H1 (cell line): ENCODE results near the gene CPXM1. TPM values are rescaled to one million over a fixed set of nuclear protein-coding genes. Genes with fewer than 3 reads are reported as not detected.

Source experiments
- CTCF ChIA-PET: fragments of 300-600 bp; sonication (Branson Sonifier 250); formaldehyde crosslinking; loops from one replicate; lab custom pipeline; 2021; ENCODE audit not compliant: partially characterized antibody; lab: Charles Lee
- POLR2A ChIA-PET: fragments of 300-600 bp; sonication (Branson Sonifier 250); formaldehyde crosslinking; loops from one replicate; lab custom pipeline; 2021; ENCODE audit warnings: inconsistent platforms; ENCODE audit not compliant: partially characterized antibody; lab: Charles Lee
- DNase-seq, 2 experiments: peaks; one replicate each; pipeline versions ENCODE4 v3.0.0 to v3.0.0-alpha.2; 2010 to 2022; ENCODE audit warnings: low spot score in 2 of 2, low read depth in 1 of 2, mixed read lengths in 1 of 2
- FAIRE-seq: peaks from 2 replicates; lab custom pipeline; 2011; peaks lifted over from hg19 to GRCh38; lab: Jason Lieb, UNC
- H2AFZ ChIP-seq: 2 replicates; pipeline ENCODE4 v1.8.1; 2012; ENCODE audit warnings: low read length, inconsistent platforms
- H2AK5ac ChIP-seq: 2 replicates; pipeline ENCODE4 v1.6.1; 2013; ENCODE audit warnings: low read depth, low read length
- H2BK120ac ChIP-seq: replicated peaks from 2 replicates; pipeline ENCODE3; 2013; ENCODE audit warnings: low read depth, low read length, inconsistent platforms
- H2BK12ac ChIP-seq: 2 replicates; pipeline ENCODE4 v1.6.1; 2013; ENCODE audit warnings: low read depth, low read length
- H2BK15ac ChIP-seq: 2 replicates; pipeline ENCODE4 v1.6.1; 2013; ENCODE audit warnings: low read length
- H2BK20ac ChIP-seq: 2 replicates; pipeline ENCODE4 v1.6.1; 2013; ENCODE audit warnings: low read length
- H2BK5ac ChIP-seq: 2 replicates; pipeline ENCODE4 v1.6.1; 2013; ENCODE audit warnings: low read depth, low read length
- H3K14ac ChIP-seq: 2 replicates; pipeline ENCODE4 v1.6.1; 2013; ENCODE audit warnings: inconsistent platforms; ENCODE audit not compliant: insufficient read length
- H3K18ac ChIP-seq: 2 replicates; pipeline ENCODE4 v1.6.1; 2013; ENCODE audit warnings: low read length; ENCODE audit errors: extremely low read depth
- H3K23ac ChIP-seq: 2 replicates; pipeline ENCODE4 v1.6.1; 2013; ENCODE audit warnings: inconsistent platforms; ENCODE audit not compliant: insufficient read length
- H3K23me2 ChIP-seq: 2 replicates; pipeline ENCODE4 v1.6.1; 2013; ENCODE audit warnings: low read depth, low read length
- H3K27ac ChIP-seq: 2 replicates; pipeline ENCODE4 v1.6.1; 2011; ENCODE audit warnings: low read depth, low read length, inconsistent platforms
- H3K27me3 ChIP-seq, 4 experiments: replicated peaks in 1 of 4; 1 replicate in 1 of 4; 2 replicates in 3 of 4; pipeline versions ENCODE4 v1.6.1 to v1.8.1; 2011 to 2013; ENCODE audit warnings: low read length in 3 of 4, mild to moderate bottlenecking in 3 of 4, inconsistent platforms in 2 of 4, mixed read lengths in 2 of 4, moderate library complexity in 1 of 4; ENCODE audit not compliant: control insufficient read depth in 3 of 4, insufficient read depth in 3 of 4; ENCODE audit errors: extremely low read depth in 1 of 4
- H3K36me3 ChIP-seq, 4 experiments: 2 replicates each; pipeline versions ENCODE4 v1.6.1 to v1.8.1; 2011 to 2013; ENCODE audit warnings: mild to moderate bottlenecking in 4 of 4, low read length in 3 of 4, moderate library complexity in 2 of 4, control low read depth in 1 of 4, inconsistent platforms in 1 of 4; ENCODE audit not compliant: insufficient read depth in 4 of 4, control insufficient read depth in 2 of 4
- H3K4ac ChIP-seq: replicated peaks from 2 replicates; pipeline ENCODE3; 2013; ENCODE audit warnings: low read length, low read depth, mixed read lengths, inconsistent platforms; ENCODE audit not compliant: insufficient read length
- H3K4me1 ChIP-seq, 4 experiments: replicated peaks in 1 of 4; 1 replicate in 1 of 4; 2 replicates in 3 of 4; pipeline versions ENCODE4 v1.6.1 to v1.8.1; 2011 to 2013; ENCODE audit warnings: low read length in 3 of 4, inconsistent platforms in 2 of 4, mixed read lengths in 1 of 4; ENCODE audit not compliant: insufficient read depth in 4 of 4, control insufficient read depth in 3 of 4
- H3K4me2 ChIP-seq, 2 experiments: 2 replicates each; pipeline versions ENCODE4 v1.6.1 to v1.8.1; 2011 to 2013; ENCODE audit warnings: low read depth in 2 of 2, low read length in 2 of 2, control low read depth in 1 of 2, inconsistent platforms in 1 of 2, mild to moderate bottlenecking in 1 of 2; ENCODE audit not compliant: insufficient read depth in 1 of 2
- H3K4me3 ChIP-seq, 4 experiments: fragments of 200-600, 300-600 bp in 1 of 4; sonication (generic), shearing (Covaris generic), sonication (Bioruptor Twin) in 1 of 4; 2 replicates each; pipeline versions ENCODE4 v1.5.1 to v1.8.1; 2011 to 2016; ENCODE audit warnings: low read length in 4 of 4, low read depth in 3 of 4, control low read depth in 2 of 4, inconsistent platforms in 2 of 4, mild to moderate bottlenecking in 2 of 4, mixed read lengths in 1 of 4, moderate library complexity in 1 of 4; ENCODE audit not compliant: insufficient read depth in 2 of 4; ENCODE audit errors: extremely low read depth in 1 of 4
- H3K56ac ChIP-seq: replicated peaks from 2 replicates; pipeline ENCODE3; 2013; ENCODE audit warnings: low read depth, mild to moderate bottlenecking, mixed read lengths, low read length, inconsistent platforms; ENCODE audit not compliant: insufficient read length
- H3K79me1 ChIP-seq: 2 replicates; pipeline ENCODE4 v1.6.1; 2013; ENCODE audit warnings: low read depth, low read length, control low read depth
- H3K79me2 ChIP-seq, 2 experiments: 2 replicates each; pipeline versions ENCODE4 v1.6.1 to v1.8.1; 2012 to 2013; ENCODE audit warnings: low read length in 2 of 2, mild to moderate bottlenecking in 2 of 2, inconsistent platforms in 1 of 2; ENCODE audit not compliant: insufficient read depth in 2 of 2, control insufficient read depth in 1 of 2
- H3K9ac ChIP-seq, 4 experiments: replicated peaks in 1 of 4; 1 replicate in 1 of 4; 2 replicates in 3 of 4; pipeline versions ENCODE4 v1.6.1 to v1.8.1; 2011 to 2013; ENCODE audit warnings: low read depth in 3 of 4, low read length in 3 of 4, control low read depth in 2 of 4, mild to moderate bottlenecking in 2 of 4, moderate library complexity in 2 of 4, inconsistent platforms in 1 of 4; ENCODE audit errors: extremely low read depth in 1 of 4
- H3K9me3 ChIP-seq, 2 experiments: 2 replicates each; pipeline versions ENCODE4 v1.6.1 to v1.8.1; 2012 to 2013; ENCODE audit warnings: mild to moderate bottlenecking in 2 of 2, moderate library complexity in 2 of 2, control low read depth in 1 of 2, inconsistent platforms in 1 of 2, low read depth in 1 of 2, low read length in 1 of 2, mixed read lengths in 1 of 2; ENCODE audit not compliant: insufficient read depth in 2 of 2
- H4K20me1 ChIP-seq, 2 experiments: replicated peaks in 1 of 2; 2 replicates each; pipeline versions ENCODE3 to v1.8.1; 2011 to 2013; ENCODE audit warnings: inconsistent platforms in 2 of 2, low read length in 2 of 2, mild to moderate bottlenecking in 1 of 2; ENCODE audit not compliant: insufficient read depth in 2 of 2, control insufficient read depth in 1 of 2
- H4K5ac ChIP-seq: 2 replicates; pipeline ENCODE4 v1.6.1; 2013; ENCODE audit warnings: low read length, low read depth, mixed read lengths, inconsistent platforms; ENCODE audit not compliant: insufficient read length
- H4K8ac ChIP-seq: 2 replicates; pipeline ENCODE4 v1.8.0; 2013; ENCODE audit warnings: mild to moderate bottlenecking, moderate library complexity, low read length, inconsistent platforms; ENCODE audit not compliant: insufficient read depth; ENCODE audit errors: extremely low read depth
- H4K91ac ChIP-seq: replicated peaks from 2 replicates; pipeline ENCODE3; 2013; ENCODE audit warnings: low read length, mixed read lengths, inconsistent platforms; ENCODE audit not compliant: insufficient read length
- BACH1 ChIP-seq: IDR thresholded peaks from 2 replicates; pipeline ENCODE4 v1.6.1; 2012; ENCODE audit warnings: low read length, improper control_type of control experiment
- WGBS, 2 experiments: shearing (Covaris generic) in 1 of 2; methylation state at CpG; one replicate each; pipeline versions ENCODE4 v1.1.6 to v1.1.7; 2013 to 2015; ENCODE audit warnings: low lambda C conversion rate in 2 of 2, mixed read lengths in 2 of 2, inconsistent platforms in 1 of 2, low coverage in 1 of 2, missing lambda C conversion rate in 1 of 2; ENCODE audit not compliant: insufficient replicate concordance in 2 of 2, insufficient coverage in 1 of 2, insufficient read length in 1 of 2; ENCODE audit errors: extremely low coverage in 1 of 2, missing lambda C conversion rate in 1 of 2; 5-methylcytosine and 5-hydroxymethylcytosine counted together
- polyA plus RNA-seq, 7 experiments: library from polyadenylated mRNA; depleted of rRNA in 3 of 7; stranded (reverse) in 5 of 7; unstranded in 2 of 7; fragments of >200 nt in 5 of 7; fragments of 200-250 nt in 2 of 7; gene quantifications; 1 replicate in 5 of 7; 2 replicates in 1 of 7; 4 replicates in 1 of 7; pipeline versions ENCODE4 v1.2.1 to v1.2.3, GENCODE V29; 2011 to 2013; ENCODE audit warnings: missing spikeins in 2 of 7, mixed read lengths in 2 of 7
- total RNA-seq: library from RNA; stranded (reverse); fragmentation: NEBNext Ultra II Directional; extraction: Animal tissue kit (Norgen Biotek cat#: 25700); gene quantifications from 2 replicates; pipeline ENCODE4 v1.2.1, GENCODE V29; 2021

The CPXM1 gene
- total and polyA plus RNA-seq, 2 of the 8 experiments (the other 6 are each of a cell fraction or from before 2014, with no cell fraction given) = 31.3 to 81.9 TPM

GRCh38 chr20:2760952-2761305 is 39.5 kb downstream of the CPXM1 start:
- Histone ChIP-seq H3K79me2 (no peaks in the 10 kb centered on the region), H4K5ac (no peak overlapping the region), H3K4me3 (no peak overlapping the region), H3K27me3 (peaks cover 0 to 5% (median 0%) of the 10 kb centered on the region in 4 experiments; a peak in 2 of 7 replicates), H2AFZ (no peak overlapping the region), H3K9me3 (no peaks in the 10 kb centered on the region), H2BK15ac (no peak overlapping the region), H3K23me2 (peaks cover 3% of the 10 kb centered on the region; the same call in 1 of the 2 replicates), H3K4ac (no peak overlapping the region), H3K23ac (no peak overlapping the region), H3K14ac (no peak overlapping the region), H2BK5ac (no peak overlapping the region), H4K20me1 (no peaks in the 10 kb centered on the region), H3K79me1 (no peaks in the 10 kb centered on the region), H3K36me3 (no peaks in the 10 kb centered on the region), H4K8ac (no peak overlapping the region), H3K4me1 (peaks cover 0 to 16% (median 9%) of the 10 kb centered on the region in 4 experiments), H2AK5ac (no peak overlapping the region), H2BK12ac (peak overlapping the region; percentile 85; the same call in 1 of the 2 replicates), H3K9ac (no peak overlapping the region), H4K91ac (no peak overlapping the region), H2BK120ac (no peak overlapping the region), H3K4me2 (no peak overlapping the region), H3K56ac (no peak overlapping the region), H3K27ac (no peak overlapping the region), H3K18ac (no peak overlapping the region), H2BK20ac (no peak overlapping the region)
- WGBS, 2 experiments = 88% methylated on average over 2 of the region's 2 CpGs; no CpG with 5 or more reads in 1 of the 2 experiments
- POLR2A ChIA-PET = interaction anchor here (0.6 kb wide), 1 partner anchor 21 kb away, joined by 3 read pairs; no protein-coding TSS in a partner anchor
- DNase-seq (no peak), FAIRE-seq (no peak)
- CTCF ChIA-PET = interaction anchor here (1.3 to 3.3 kb wide), 5 partner anchors 8 to 343 kb away, joined by 3 to 23 read pairs (median 5); no protein-coding TSS in a partner anchor
- no peak for TF ChIP-seq BACH1
